ENCODE measurements around the gene MORN4. TPM values are rescaled to one million over a fixed set of nuclear protein-coding genes. Genes with fewer than 3 reads are reported as not detected.
"Not testable (repeated sequence)": the region's sequence is repeated elsewhere in the genome, so short reads cannot be mapped to it uniquely, and the experiment has no call there.

MORN4 gene
- polyA plus RNA-seq, 10 donors, result 3.7 to 7.6 (median 5.1) TPM

GRCh38 chr10:97598407-97599271 is 34.7 kb downstream of the MORN4 start:
- DNase-seq, result no peak

GRCh38 chr10:97597778-97598177 is 35.5 kb downstream of the MORN4 start:
- no peak for DNase-seq

- peak; percentile 68 to 81 (median 77) for DNase-seq
Observed at GRCh38 chr10:97596101-97597082, 36.9 kb downstream of the MORN4 start.

- DNase-seq, result peak in 2 of 3 donors; percentile 62 to 77
Observed at GRCh38 chr10:97593421-97593820, 39.9 kb downstream of the MORN4 start.

GRCh38 chr10:97590748-97591495 is 42.4 kb downstream of the MORN4 start:
- DNase-seq, result no peak

- DNase-seq, result no peak
Observed at GRCh38 chr10:97590082-97590747, 43.1 kb downstream of the MORN4 start.

- no peak for DNase-seq
Observed at GRCh38 chr10:97589479-97589878, 43.8 kb downstream of the MORN4 start, which contains the start of gene C10orf62. Gene C10orf62 (plus strand): TSS chr10:97589721. CDS start chr10:97589898, 177 bp downstream.

- DNase-seq, result no peak
Observed at GRCh38 chr10:97587183-97587582, 46.1 kb downstream of the MORN4 start.

GRCh38 chr10:97585439-97585811 is 47.9 kb downstream of the MORN4 start:
- DNase-seq, result no peak

GRCh38 chr10:97584798-97585438 is 48.4 kb downstream of the MORN4 start:
- no peak for DNase-seq

- peak in 2 of 3 donors; percentile 55 to 57 for DNase-seq
Observed at GRCh38 chr10:97584060-97584797, 49.1 kb downstream of the MORN4 start, which contains the start of gene HOGA1. Gene HOGA1 (plus strand): TSS chr10:97584389. CDS start chr10:97584704, 315 bp downstream.

- DNase-seq, result no peak
Observed at GRCh38 chr10:97583476-97583875, 49.8 kb downstream of the MORN4 start.

GRCh38 chr10:97582169-97582568 is 51.1 kb downstream of the MORN4 start:
- no peak for DNase-seq

- DNase-seq, result no peak
Observed at GRCh38 chr10:97580421-97581367, 52.6 kb downstream of the MORN4 start.

GRCh38 chr10:97578171-97578844 is 55.0 kb downstream of the MORN4 start:
- DNase-seq, result no peak

GRCh38 chr10:97577701-97578100 is 55.6 kb downstream of the MORN4 start:
- no peak for DNase-seq

GRCh38 chr10:97576487-97576886 is 56.8 kb downstream of the MORN4 start:
- DNase-seq, result not testable (repeated sequence)

Measured in muscle of back (tissue), 11 donors.